ENCODE data around the gene KLF12. TPM values are rescaled to one million over a fixed set of nuclear protein-coding genes. Genes with fewer than 3 reads are reported as not detected.
A peak's percentile ranks its signal among the peaks of the same experiment; 100 is the strongest.

Gene KLF12
- total RNA-seq, 1 experiment from 2014 or later, result 8.5 TPM

DNA sequence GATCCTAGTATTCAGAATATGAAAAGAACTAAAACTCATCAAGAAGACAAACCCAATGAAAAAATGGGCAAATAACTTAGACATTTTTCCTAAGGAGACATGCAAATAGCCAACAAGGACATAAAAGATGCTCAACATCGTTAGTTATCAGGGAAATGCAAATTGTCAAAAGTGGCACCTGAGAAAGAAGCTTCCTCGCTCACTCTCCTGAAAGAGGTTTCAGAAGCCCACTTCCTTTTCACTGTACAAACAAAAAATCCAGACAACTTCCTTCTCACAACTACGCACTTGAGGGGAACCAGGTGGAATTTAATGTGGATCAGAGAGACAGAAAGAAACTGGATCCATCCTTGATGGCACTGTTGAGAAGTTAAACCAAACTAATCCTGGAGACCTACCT lies 41.5 kb downstream of the KLF12 start:
- CTCF ChIA-PET, result no interaction called here
- TF ChIP-seq JAZF1 (CRISPR knock-in tag; IDR thresholded peaks at IDR 0.05), result no peak
- no peak for TF ChIP-seq ZNF423 (CRISPR knock-in tag; IDR thresholded peaks at IDR 0.05)
- TF ChIP-seq RELA (CRISPR knock-in tag; IDR thresholded peaks at IDR 0.05; ENCODE audit: borderline replicate concordance), result no peak
- no peak for TF ChIP-seq ATF1 (CRISPR knock-in tag; IDR thresholded peaks at IDR 0.05)
- TF ChIP-seq SMAD3 (CRISPR knock-in tag; IDR thresholded peaks at IDR 0.05; ENCODE audit: borderline replicate concordance), result no peak
- TF ChIP-seq FOXP1 (CRISPR knock-in tag; IDR thresholded peaks at IDR 0.05; ENCODE audit: borderline replicate concordance), result no peak
- TF ChIP-seq GRHL2 (CRISPR knock-in tag; IDR thresholded peaks at IDR 0.05; ENCODE audit: insufficient replicate concordance, severe bottlenecking), result no peak
- TF ChIP-seq, protein P1, sequence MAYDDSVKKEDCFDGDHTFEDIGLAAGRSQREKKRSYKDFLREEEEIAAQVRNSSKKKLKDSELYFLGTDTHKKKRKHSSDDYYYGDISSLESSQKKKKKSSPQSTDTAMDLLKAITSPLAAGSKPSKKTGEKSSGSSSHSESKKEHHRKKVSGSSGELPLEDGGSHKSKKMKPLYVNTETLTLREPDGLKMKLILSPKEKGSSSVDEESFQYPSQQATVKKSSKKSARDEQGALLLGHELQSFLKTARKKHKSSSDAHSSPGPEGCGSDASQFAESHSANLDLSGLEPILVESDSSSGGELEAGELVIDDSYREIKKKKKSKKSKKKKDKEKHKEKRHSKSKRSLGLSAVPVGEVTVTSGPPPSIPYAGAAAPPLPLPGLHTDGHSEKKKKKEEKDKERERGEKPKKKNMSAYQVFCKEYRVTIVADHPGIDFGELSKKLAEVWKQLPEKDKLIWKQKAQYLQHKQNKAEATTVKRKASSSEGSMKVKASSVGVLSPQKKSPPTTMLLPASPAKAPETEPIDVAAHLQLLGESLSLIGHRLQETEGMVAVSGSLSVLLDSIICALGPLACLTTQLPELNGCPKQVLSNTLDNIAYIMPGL (CRISPR knock-in tag; IDR thresholded peaks at IDR 0.05), result no peak
- TF ChIP-seq, protein P2, sequence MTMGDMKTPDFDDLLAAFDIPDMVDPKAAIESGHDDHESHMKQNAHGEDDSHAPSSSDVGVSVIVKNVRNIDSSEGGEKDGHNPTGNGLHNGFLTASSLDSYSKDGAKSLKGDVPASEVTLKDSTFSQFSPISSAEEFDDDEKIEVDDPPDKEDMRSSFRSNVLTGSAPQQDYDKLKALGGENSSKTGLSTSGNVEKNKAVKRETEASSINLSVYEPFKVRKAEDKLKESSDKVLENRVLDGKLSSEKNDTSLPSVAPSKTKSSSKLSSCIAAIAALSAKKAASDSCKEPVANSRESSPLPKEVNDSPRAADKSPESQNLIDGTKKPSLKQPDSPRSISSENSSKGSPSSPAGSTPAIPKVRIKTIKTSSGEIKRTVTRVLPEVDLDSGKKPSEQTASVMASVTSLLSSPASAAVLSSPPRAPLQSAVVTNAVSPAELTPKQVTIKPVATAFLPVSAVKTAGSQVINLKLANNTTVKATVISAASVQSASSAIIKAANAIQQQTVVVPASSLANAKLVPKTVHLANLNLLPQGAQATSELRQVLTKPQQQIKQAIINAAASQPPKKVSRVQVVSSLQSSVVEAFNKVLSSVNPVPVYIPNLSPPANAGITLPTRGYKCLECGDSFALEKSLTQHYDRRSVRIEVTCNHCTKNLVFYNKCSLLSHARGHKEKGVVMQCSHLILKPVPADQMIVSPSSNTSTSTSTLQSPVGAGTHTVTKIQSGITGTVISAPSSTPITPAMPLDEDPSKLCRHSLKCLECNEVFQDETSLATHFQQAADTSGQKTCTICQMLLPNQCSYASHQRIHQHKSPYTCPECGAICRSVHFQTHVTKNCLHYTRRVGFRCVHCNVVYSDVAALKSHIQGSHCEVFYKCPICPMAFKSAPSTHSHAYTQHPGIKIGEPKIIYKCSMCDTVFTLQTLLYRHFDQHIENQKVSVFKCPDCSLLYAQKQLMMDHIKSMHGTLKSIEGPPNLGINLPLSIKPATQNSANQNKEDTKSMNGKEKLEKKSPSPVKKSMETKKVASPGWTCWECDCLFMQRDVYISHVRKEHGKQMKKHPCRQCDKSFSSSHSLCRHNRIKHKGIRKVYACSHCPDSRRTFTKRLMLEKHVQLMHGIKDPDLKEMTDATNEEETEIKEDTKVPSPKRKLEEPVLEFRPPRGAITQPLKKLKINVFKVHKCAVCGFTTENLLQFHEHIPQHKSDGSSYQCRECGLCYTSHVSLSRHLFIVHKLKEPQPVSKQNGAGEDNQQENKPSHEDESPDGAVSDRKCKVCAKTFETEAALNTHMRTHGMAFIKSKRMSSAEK (CRISPR knock-in tag; IDR thresholded peaks at IDR 0.05; ENCODE audit: borderline replicate concordance), result no peak
- no peak for TF ChIP-seq CREM (CRISPR knock-in tag; IDR thresholded peaks at IDR 0.05)
- TF ChIP-seq HMGA2 (CRISPR knock-in tag; IDR thresholded peaks at IDR 0.05), result no peak
- H3K9me3 Mint-ChIP-seq, result no peaks in the 10 kb centered on the region
- POLR2A ChIA-PET, result interaction anchor here (0.7 kb wide), 1 partner anchor 28 kb away, joined by 5 read pairs; no protein-coding TSS in a partner anchor
- ATAC-seq (no peak), DNase-seq (ENCODE audit: low spot score) (no peak)
- no peak overlapping the region for H3K4me3 Mint-ChIP-seq
- H3K27me3 Mint-ChIP-seq (ENCODE audit: low read depth), result no peaks in the 10 kb centered on the region
- H3K4me1 Mint-ChIP-seq, result peaks cover 15% of the 10 kb centered on the region
- H3K27ac Mint-ChIP-seq, result peak overlapping the region; percentile 77; the same call in 1 of the 2 replicates
- no peaks in the 10 kb centered on the region for H3K36me3 Mint-ChIP-seq

DNA sequence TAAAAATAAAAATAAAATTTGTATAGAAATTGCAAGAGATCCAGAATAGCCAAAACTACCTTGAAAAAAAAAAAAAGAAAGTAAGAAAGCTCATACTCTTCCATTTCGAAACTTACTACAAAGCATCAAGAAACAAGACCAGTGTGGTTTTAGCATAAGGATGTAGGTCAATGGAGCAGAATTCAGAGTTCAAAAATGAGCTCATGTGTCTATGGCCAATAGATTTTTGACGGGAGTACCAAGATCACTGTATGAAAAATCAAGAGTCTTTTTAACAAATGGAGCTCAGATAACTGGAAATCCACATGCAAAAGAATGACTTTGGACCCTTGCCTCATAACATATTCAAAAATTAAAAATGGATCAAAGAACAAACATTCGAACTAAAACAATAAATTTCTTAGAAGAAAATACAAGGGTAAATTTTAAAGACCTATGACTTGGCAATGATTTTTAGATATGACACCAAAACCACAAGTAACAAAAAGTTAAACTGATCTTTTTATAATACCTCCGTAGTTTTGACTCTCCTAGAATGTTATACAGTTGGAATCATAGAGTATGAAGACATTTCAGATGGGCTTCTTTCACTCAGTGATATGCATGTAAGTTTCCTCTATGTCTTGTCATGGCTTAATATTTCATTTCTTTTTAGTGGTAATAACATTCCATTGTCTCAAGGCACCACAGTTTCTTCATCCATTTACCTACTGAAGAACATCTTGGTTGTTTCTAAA lies 43.2 kb downstream of the KLF12 start:
- Mint-ChIP-seq H3K9me3 (no peaks in the 10 kb centered on the region), H3K4me1 (peaks cover 15% of the 10 kb centered on the region), H3K36me3 (no peaks in the 10 kb centered on the region), H3K27ac (no peak overlapping the region), H3K27me3 (ENCODE audit: low read depth) (no peaks in the 10 kb centered on the region), H3K4me3 (no peak overlapping the region)
- TF ChIP-seq FOXP1 (CRISPR knock-in tag; IDR thresholded peaks at IDR 0.05; ENCODE audit: borderline replicate concordance), result no peak
- no peak for TF ChIP-seq TEAD1 (CRISPR knock-in tag; IDR thresholded peaks at IDR 0.05)
- no peak for TF ChIP-seq ZNF423 (CRISPR knock-in tag; IDR thresholded peaks at IDR 0.05)
- TF ChIP-seq, protein P3, sequence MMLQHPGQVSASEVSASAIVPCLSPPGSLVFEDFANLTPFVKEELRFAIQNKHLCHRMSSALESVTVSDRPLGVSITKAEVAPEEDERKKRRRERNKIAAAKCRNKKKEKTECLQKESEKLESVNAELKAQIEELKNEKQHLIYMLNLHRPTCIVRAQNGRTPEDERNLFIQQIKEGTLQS (CRISPR knock-in tag; conservative IDR thresholded peaks at IDR 0.05), result no peak
- TF ChIP-seq TP53 (CRISPR knock-in tag; IDR thresholded peaks at IDR 0.05), result no peak
- TF ChIP-seq, protein P4, sequence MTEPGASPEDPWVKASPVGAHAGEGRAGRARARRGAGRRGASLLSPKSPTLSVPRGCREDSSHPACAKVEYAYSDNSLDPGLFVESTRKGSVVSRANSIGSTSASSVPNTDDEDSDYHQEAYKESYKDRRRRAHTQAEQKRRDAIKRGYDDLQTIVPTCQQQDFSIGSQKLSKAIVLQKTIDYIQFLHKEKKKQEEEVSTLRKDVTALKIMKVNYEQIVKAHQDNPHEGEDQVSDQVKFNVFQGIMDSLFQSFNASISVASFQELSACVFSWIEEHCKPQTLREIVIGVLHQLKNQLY (CRISPR knock-in tag; IDR thresholded peaks at IDR 0.05), result no peak
- TF ChIP-seq, protein P5, sequence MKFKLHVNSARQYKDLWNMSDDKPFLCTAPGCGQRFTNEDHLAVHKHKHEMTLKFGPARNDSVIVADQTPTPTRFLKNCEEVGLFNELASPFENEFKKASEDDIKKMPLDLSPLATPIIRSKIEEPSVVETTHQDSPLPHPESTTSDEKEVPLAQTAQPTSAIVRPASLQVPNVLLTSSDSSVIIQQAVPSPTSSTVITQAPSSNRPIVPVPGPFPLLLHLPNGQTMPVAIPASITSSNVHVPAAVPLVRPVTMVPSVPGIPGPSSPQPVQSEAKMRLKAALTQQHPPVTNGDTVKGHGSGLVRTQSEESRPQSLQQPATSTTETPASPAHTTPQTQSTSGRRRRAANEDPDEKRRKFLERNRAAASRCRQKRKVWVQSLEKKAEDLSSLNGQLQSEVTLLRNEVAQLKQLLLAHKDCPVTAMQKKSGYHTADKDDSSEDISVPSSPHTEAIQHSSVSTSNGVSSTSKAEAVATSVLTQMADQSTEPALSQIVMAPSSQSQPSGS (CRISPR knock-in tag; IDR thresholded peaks at IDR 0.05; ENCODE audit: borderline replicate concordance, low read depth), result no peak
- no peak for TF ChIP-seq SOX15 (CRISPR knock-in tag; IDR thresholded peaks at IDR 0.05)
- no peak for TF ChIP-seq ZNF317 (CRISPR knock-in tag; IDR thresholded peaks at IDR 0.05; ENCODE audit: borderline replicate concordance, low read depth)
- TF ChIP-seq ZNF263 (CRISPR knock-in tag; IDR thresholded peaks at IDR 0.05; ENCODE audit: low read depth), result no peak
- TF ChIP-seq IRF2 (CRISPR knock-in tag; IDR thresholded peaks at IDR 0.05; ENCODE audit: borderline replicate concordance, low read depth), result no peak
- TF ChIP-seq ZNF121 (CRISPR knock-in tag; IDR thresholded peaks at IDR 0.05), result no peak
- TF ChIP-seq, protein P6, sequence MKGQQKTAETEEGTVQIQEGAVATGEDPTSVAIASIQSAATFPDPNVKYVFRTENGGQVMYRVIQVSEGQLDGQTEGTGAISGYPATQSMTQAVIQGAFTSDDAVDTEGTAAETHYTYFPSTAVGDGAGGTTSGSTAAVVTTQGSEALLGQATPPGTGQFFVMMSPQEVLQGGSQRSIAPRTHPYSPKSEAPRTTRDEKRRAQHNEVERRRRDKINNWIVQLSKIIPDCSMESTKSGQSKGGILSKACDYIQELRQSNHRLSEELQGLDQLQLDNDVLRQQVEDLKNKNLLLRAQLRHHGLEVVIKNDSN (CRISPR knock-in tag; IDR thresholded peaks at IDR 0.05), result no peak
- TF ChIP-seq, protein P7, sequence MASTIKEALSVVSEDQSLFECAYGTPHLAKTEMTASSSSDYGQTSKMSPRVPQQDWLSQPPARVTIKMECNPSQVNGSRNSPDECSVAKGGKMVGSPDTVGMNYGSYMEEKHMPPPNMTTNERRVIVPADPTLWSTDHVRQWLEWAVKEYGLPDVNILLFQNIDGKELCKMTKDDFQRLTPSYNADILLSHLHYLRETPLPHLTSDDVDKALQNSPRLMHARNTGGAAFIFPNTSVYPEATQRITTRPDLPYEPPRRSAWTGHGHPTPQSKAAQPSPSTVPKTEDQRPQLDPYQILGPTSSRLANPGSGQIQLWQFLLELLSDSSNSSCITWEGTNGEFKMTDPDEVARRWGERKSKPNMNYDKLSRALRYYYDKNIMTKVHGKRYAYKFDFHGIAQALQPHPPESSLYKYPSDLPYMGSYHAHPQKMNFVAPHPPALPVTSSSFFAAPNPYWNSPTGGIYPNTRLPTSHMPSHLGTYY (CRISPR knock-in tag; IDR thresholded peaks at IDR 0.05), result no peak
- TF ChIP-seq JAZF1 (CRISPR knock-in tag; IDR thresholded peaks at IDR 0.05), result no peak
- TF ChIP-seq CREB1 (CRISPR knock-in tag; IDR thresholded peaks at IDR 0.05), result no peak
- ATAC-seq, result no peak
- DNase-seq (ENCODE audit: low spot score), result no peak
- CTCF ChIA-PET, result interaction anchor here (0.7 kb wide), 1 partner anchor 196 kb away, joined by 3 read pairs; no protein-coding TSS in a partner anchor
- POLR2A ChIA-PET, result interaction anchor here (0.6 kb wide), 1 partner anchor 96 kb away, joined by 3 read pairs; no protein-coding TSS in a partner anchor

Measured in WTC11 (cell line).